ENCODE measurements around the gene RASL10B. TPM values are rescaled to one million over a fixed set of nuclear protein-coding genes. Genes with fewer than 3 reads are reported as not detected.

The RASL10B gene
- total RNA-seq, 1 experiment from 2014 or later = 0.09 TPM

GRCh38 chr17:35788477-35789368 lies 57.3 kb downstream of the RASL10B start:
- POLR2A ChIA-PET = interaction anchor here (0.8 to 27.6 kb wide), 6 partner anchors 10 to 355 kb away, joined by 3 to 736 read pairs (median 36); partner anchors contain the start of gene TAF15
- CTCF ChIA-PET = interaction anchor here (0.6 to 6.2 kb wide), 12 partner anchors 8 to 720 kb away, joined by 3 to 48 read pairs (median 6); partner anchors contain the start of gene TAF15
- TF ChIP-seq CTCF (IDR thresholded peaks at IDR 0.05; ENCODE audit: unreplicated experiment) = no peak
- intact Hi-C loops (cut with micrococcal nuclease) = no loop called here
- peak overlapping the region; percentile 52 for H3K4me3 Mint-ChIP-seq (ENCODE audit: unreplicated experiment)
- peaks cover 59% of the 10 kb centered on the region for H3K4me1 Mint-ChIP-seq (ENCODE audit: insufficient read depth, unreplicated experiment)
- H3K36me3 Mint-ChIP-seq (ENCODE audit: insufficient read depth, unreplicated experiment) = peaks cover 30% of the 10 kb centered on the region
- DNase-seq (ENCODE audit: unreplicated experiment) = peak; percentile 95
- BruUV-seq (replicated peaks) = TSS peak; percentile 69
- H3K9me3 Mint-ChIP-seq (ENCODE audit: unreplicated experiment) = no peaks in the 10 kb centered on the region
- H3K27me3 Mint-ChIP-seq (ENCODE audit: insufficient read depth, unreplicated experiment) = no peaks in the 10 kb centered on the region
- H3K27ac Mint-ChIP-seq (ENCODE audit: low read depth, unreplicated experiment) = peak overlapping the region; percentile 85

GRCh38 chr17:35790841-35791240 lies 59.4 kb downstream of the RASL10B start:
- BruUV-seq (replicated peaks) = no TSS peak
- POLR2A ChIA-PET = interaction anchor here (0.9 to 27.4 kb wide), 4 partner anchors 9 to 202 kb away, joined by 3 to 736 read pairs (median 61); partner anchors contain the start of gene TAF15
- CTCF ChIA-PET = interaction anchor here (11.7 kb wide), 1 partner anchor 24 kb away, joined by 153 read pairs; no protein-coding TSS in a partner anchor

GRCh38 chr17:35791681-35792350 lies 60.4 kb downstream of the RASL10B start:
- H3K27me3 Mint-ChIP-seq (ENCODE audit: insufficient read depth, unreplicated experiment) = no peaks in the 10 kb centered on the region
- CTCF ChIA-PET = interaction anchor here (1.1 to 11.7 kb wide), 5 partner anchors 13 to 25 kb away, joined by 3 to 153 read pairs (median 7); no protein-coding TSS in a partner anchor
- POLR2A ChIA-PET = interaction anchor here (0.9 to 27.4 kb wide), 5 partner anchors 8 to 212 kb away, joined by 3 to 736 read pairs (median 5); partner anchors contain the start of gene TAF15

More at GRCh38 chr17:35790841-35791240, 59.4 kb downstream of the RASL10B start:
- DNase-seq (ENCODE audit: unreplicated experiment) = peak; percentile 72
- Mint-ChIP-seq H3K4me1 (ENCODE audit: insufficient read depth, unreplicated experiment) (peaks cover 43% of the 10 kb centered on the region), H3K9me3 (ENCODE audit: unreplicated experiment) (no peaks in the 10 kb centered on the region), H3K36me3 (ENCODE audit: insufficient read depth, unreplicated experiment) (peaks cover 15% of the 10 kb centered on the region), H3K4me3 (ENCODE audit: unreplicated experiment) (no peak overlapping the region), H3K27ac (ENCODE audit: low read depth, unreplicated experiment) (peak overlapping the region; percentile 91), H3K27me3 (ENCODE audit: insufficient read depth, unreplicated experiment) (no peaks in the 10 kb centered on the region)
- no peak for TF ChIP-seq CTCF (IDR thresholded peaks at IDR 0.05; ENCODE audit: unreplicated experiment)
- intact Hi-C loops (cut with micrococcal nuclease) = no loop called here

More at GRCh38 chr17:35791681-35792350, 60.4 kb downstream of the RASL10B start:
- Mint-ChIP-seq H3K4me1 (ENCODE audit: insufficient read depth, unreplicated experiment) (peaks cover 43% of the 10 kb centered on the region), H3K27ac (ENCODE audit: low read depth, unreplicated experiment) (peak overlapping the region; percentile 91), H3K9me3 (ENCODE audit: unreplicated experiment) (no peaks in the 10 kb centered on the region), H3K4me3 (ENCODE audit: unreplicated experiment) (peak overlapping the region; percentile 72), H3K36me3 (ENCODE audit: insufficient read depth, unreplicated experiment) (peaks cover 11% of the 10 kb centered on the region)
- intact Hi-C loops (cut with micrococcal nuclease) = no loop called here
- DNase-seq (ENCODE audit: unreplicated experiment) = no peak
- TF ChIP-seq CTCF (IDR thresholded peaks at IDR 0.05; ENCODE audit: unreplicated experiment) = no peak
- no TSS peak for BruUV-seq (replicated peaks)

Other genes with a start within 250 kb of the RASL10B start
- 0.34 and 0.35 TPM in 2 replicates for gene SLFN12L, start 194.0 kb upstream of the RASL10B start, total RNA-seq (2022)
- not detected in 2 replicates for gene SLFN14, start 170.8 kb upstream of the RASL10B start, total RNA-seq (2022)
- 5.8 and 6.8 TPM in 2 replicates for gene PEX12, start 153.1 kb upstream of the RASL10B start, total RNA-seq (2022)
- gene AP2B1, start 144.3 kb upstream of the RASL10B start, total RNA-seq (2022) = 227 and 229 TPM in 2 replicates
- gene GAS2L2, start 21.6 kb downstream of the RASL10B start, total RNA-seq (2022) = 0.23 and 0.39 TPM in 2 replicates
- not detected in 2 replicates for gene C17orf50, start 29.2 kb downstream of the RASL10B start, total RNA-seq (2022)
- gene MMP28, start 64.0 kb downstream of the RASL10B start, total RNA-seq (2022) = 22.3 and 27.4 TPM in 2 replicates
- gene TAF15, start 77.8 kb downstream of the RASL10B start, total RNA-seq (2022) = 284 and 337 TPM in 2 replicates
- gene HEATR9, start 137.3 kb downstream of the RASL10B start, total RNA-seq (2022) = not detected in 2 replicates
- not detected in 2 replicates for gene CCL5, start 148.7 kb downstream of the RASL10B start, total RNA-seq (2022)
- gene RDM1, start 199.1 kb downstream of the RASL10B start, total RNA-seq (2022) = 0.44 and 2.6 TPM in 2 replicates
- gene LYZL6, start 212.1 kb downstream of the RASL10B start, total RNA-seq (2022) = not detected in 2 replicates
- gene CCL16, start 249.9 kb downstream of the RASL10B start, total RNA-seq (2022) = not detected in 2 replicates

Measured in MCF 10A (cell line).